Measurements from ENCODE around the gene MARCO. TPM values are rescaled to one million over a fixed set of nuclear protein-coding genes. Genes with fewer than 3 reads are reported as not detected.

Gene MARCO
- polyA plus RNA-seq, 1 of the 3 experiments (the other 2 are of a cell fraction), result not detected

DNA sequence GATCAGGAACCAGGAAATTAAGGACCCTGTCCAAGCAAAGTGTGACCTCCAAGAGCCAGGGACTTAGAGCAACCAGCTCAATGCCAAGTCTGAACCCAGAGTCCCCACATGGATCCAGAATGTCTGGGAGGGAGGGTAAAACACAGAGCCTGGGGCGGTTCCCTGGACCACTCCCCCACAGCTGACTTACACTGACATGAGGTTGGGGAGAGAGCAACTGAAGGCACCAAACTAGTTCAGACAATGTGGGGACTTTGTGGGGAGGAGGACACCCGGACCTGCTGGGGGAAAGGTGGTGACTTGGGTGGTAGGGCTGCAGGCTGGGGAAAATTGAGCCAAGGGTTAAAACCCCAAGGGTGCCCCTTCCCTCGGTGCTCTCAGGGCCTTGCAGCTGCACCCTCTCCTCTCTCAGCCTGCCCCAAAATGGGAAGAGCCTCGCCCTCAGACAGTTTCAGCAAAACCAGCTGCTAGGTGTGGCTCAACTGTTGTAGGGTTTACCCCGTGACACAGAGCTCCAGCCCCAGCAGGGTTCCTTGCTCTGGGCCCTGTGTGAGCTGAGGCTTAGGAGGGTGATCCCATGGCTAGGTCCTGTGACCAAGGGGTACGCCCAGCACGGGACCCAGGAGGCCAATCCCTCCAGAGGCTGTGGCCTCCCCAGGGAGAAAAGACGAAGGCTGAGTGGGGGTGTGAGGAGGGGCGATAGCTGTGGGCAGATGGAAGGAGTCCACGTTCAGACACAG, 28.6 kb downstream of the MARCO start:
- H3K4me2 ChIP-seq, result no peak overlapping the region
- TF ChIP-seq RXRA (IDR thresholded peaks at IDR 0.05; ENCODE audit: borderline replicate concordance, low read depth) (no peak), EZH2phosphoT487 (IDR thresholded peaks at IDR 0.05; ENCODE audit: borderline replicate concordance, low read depth) (no peak), JUND (IDR thresholded peaks at IDR 0.05) (no peak), MXI1 (IDR thresholded peaks at IDR 0.05; ENCODE audit: low read depth, low read length) (no peak), NRF1 (IDR thresholded peaks at IDR 0.05; ENCODE audit: low read depth, low read length) (no peak), POLR2AphosphoS5 (IDR thresholded peaks at IDR 0.05; ENCODE audit: low read depth, low read length) (no peak), FOXJ3 (CRISPR knock-in tag; IDR thresholded peaks at IDR 0.05) (no peak), SIN3A (IDR thresholded peaks at IDR 0.05; ENCODE audit: borderline replicate concordance, low read depth, low read length) (no peak), GATA2 (CRISPR knock-in tag; IDR thresholded peaks at IDR 0.05) (no peak), RFX5 (IDR thresholded peaks at IDR 0.05; ENCODE audit: low read length) (no peak), EP300 (IDR thresholded peaks at IDR 0.05; ENCODE audit: borderline replicate concordance in 1 of 2, low read depth in 1 of 2, low read length in 1 of 2) (no peak), FOXM1 (IDR thresholded peaks at IDR 0.05; ENCODE audit: low read depth) (no peak)
- TF ChIP-seq, protein P1, sequence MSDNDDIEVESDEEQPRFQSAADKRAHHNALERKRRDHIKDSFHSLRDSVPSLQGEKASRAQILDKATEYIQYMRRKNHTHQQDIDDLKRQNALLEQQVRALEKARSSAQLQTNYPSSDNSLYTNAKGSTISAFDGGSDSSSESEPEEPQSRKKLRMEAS (IDR thresholded peaks at IDR 0.05; ENCODE audit: low read depth), result no peak
- TF ChIP-seq, protein P2, sequence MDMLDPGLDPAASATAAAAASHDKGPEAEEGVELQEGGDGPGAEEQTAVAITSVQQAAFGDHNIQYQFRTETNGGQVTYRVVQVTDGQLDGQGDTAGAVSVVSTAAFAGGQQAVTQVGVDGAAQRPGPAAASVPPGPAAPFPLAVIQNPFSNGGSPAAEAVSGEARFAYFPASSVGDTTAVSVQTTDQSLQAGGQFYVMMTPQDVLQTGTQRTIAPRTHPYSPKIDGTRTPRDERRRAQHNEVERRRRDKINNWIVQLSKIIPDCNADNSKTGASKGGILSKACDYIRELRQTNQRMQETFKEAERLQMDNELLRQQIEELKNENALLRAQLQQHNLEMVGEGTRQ (IDR thresholded peaks at IDR 0.05; ENCODE audit: borderline replicate concordance, low read depth, low read length), result no peak
- TF ChIP-seq, protein P3, sequence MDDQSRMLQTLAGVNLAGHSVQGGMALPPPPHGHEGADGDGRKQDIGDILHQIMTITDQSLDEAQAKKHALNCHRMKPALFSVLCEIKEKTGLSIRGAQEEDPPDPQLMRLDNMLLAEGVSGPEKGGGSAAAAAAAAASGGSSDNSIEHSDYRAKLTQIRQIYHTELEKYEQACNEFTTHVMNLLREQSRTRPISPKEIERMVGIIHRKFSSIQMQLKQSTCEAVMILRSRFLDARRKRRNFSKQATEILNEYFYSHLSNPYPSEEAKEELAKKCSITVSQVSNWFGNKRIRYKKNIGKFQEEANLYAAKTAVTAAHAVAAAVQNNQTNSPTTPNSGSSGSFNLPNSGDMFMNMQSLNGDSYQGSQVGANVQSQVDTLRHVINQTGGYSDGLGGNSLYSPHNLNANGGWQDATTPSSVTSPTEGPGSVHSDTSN (IDR thresholded peaks at IDR 0.05), result no peak
- TF ChIP-seq, protein P4, sequence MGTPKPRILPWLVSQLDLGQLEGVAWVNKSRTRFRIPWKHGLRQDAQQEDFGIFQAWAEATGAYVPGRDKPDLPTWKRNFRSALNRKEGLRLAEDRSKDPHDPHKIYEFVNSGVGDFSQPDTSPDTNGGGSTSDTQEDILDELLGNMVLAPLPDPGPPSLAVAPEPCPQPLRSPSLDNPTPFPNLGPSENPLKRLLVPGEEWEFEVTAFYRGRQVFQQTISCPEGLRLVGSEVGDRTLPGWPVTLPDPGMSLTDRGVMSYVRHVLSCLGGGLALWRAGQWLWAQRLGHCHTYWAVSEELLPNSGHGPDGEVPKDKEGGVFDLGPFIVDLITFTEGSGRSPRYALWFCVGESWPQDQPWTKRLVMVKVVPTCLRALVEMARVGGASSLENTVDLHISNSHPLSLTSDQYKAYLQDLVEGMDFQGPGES (IDR thresholded peaks at IDR 0.05; ENCODE audit: low read depth, low read length), result no peak
- TF ChIP-seq, protein P5, sequence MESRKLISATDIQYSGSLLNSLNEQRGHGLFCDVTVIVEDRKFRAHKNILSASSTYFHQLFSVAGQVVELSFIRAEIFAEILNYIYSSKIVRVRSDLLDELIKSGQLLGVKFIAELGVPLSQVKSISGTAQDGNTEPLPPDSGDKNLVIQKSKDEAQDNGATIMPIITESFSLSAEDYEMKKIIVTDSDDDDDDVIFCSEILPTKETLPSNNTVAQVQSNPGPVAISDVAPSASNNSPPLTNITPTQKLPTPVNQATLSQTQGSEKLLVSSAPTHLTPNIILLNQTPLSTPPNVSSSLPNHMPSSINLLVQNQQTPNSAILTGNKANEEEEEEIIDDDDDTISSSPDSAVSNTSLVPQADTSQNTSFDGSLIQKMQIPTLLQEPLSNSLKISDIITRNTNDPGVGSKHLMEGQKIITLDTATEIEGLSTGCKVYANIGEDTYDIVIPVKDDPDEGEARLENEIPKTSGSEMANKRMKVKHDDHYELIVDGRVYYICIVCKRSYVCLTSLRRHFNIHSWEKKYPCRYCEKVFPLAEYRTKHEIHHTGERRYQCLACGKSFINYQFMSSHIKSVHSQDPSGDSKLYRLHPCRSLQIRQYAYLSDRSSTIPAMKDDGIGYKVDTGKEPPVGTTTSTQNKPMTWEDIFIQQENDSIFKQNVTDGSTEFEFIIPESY (IDR thresholded peaks at IDR 0.05; ENCODE audit: borderline replicate concordance, low read depth), result no peak
- TF ChIP-seq, protein P6, sequence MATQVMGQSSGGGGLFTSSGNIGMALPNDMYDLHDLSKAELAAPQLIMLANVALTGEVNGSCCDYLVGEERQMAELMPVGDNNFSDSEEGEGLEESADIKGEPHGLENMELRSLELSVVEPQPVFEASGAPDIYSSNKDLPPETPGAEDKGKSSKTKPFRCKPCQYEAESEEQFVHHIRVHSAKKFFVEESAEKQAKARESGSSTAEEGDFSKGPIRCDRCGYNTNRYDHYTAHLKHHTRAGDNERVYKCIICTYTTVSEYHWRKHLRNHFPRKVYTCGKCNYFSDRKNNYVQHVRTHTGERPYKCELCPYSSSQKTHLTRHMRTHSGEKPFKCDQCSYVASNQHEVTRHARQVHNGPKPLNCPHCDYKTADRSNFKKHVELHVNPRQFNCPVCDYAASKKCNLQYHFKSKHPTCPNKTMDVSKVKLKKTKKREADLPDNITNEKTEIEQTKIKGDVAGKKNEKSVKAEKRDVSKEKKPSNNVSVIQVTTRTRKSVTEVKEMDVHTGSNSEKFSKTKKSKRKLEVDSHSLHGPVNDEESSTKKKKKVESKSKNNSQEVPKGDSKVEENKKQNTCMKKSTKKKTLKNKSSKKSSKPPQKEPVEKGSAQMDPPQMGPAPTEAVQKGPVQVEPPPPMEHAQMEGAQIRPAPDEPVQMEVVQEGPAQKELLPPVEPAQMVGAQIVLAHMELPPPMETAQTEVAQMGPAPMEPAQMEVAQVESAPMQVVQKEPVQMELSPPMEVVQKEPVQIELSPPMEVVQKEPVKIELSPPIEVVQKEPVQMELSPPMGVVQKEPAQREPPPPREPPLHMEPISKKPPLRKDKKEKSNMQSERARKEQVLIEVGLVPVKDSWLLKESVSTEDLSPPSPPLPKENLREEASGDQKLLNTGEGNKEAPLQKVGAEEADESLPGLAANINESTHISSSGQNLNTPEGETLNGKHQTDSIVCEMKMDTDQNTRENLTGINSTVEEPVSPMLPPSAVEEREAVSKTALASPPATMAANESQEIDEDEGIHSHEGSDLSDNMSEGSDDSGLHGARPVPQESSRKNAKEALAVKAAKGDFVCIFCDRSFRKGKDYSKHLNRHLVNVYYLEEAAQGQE (IDR thresholded peaks at IDR 0.05; ENCODE audit: low read depth, low read length), result no peak
- no peaks in the 10 kb centered on the region for H3K79me2 ChIP-seq (ENCODE audit: insufficient read depth)
- no peak for DNase-seq
- no peaks in the 10 kb centered on the region for H4K20me1 ChIP-seq (ENCODE audit: insufficient read depth)
- ChIA-PET CTCF (interaction anchor here (1.1 kb wide), 1 partner anchor 10 kb away, joined by 3 read pairs; no protein-coding TSS in a partner anchor), POLR2A (no interaction called here)
- no peak overlapping the region for H3K27ac ChIP-seq (ENCODE audit: low read depth in 2 of 2, low read length in 1 of 2)
- no peaks in the 10 kb centered on the region; the same call in 1 of the 2 replicates for H3K27me3 ChIP-seq (ENCODE audit: insufficient read depth)
- H3K9ac ChIP-seq, result no peak overlapping the region
- H3K36me3 ChIP-seq (replicated peaks in 1 of 2; ENCODE audit: control insufficient read depth in 1 of 2, insufficient read depth in 2 of 2, low read length in 1 of 2), result no peaks in the 10 kb centered on the region
- no peak overlapping the region for H3K4me3 ChIP-seq (ENCODE audit: low read depth in 2 of 2, low read length in 1 of 2)
- no peaks in the 10 kb centered on the region for H3F3A ChIP-seq (replicated peaks; ENCODE audit: insufficient read depth)
- WGBS (ENCODE audit: low lambda C conversion rate), result 3% methylated on average over 6 of the region's 10 CpGs
- no peak overlapping the region for H2AFZ ChIP-seq (ENCODE audit: low read depth)
- no peaks in the 10 kb centered on the region for H3K9me3 ChIP-seq
- no peaks in the 10 kb centered on the region for H3K4me1 ChIP-seq (ENCODE audit: control insufficient read depth in 1 of 2, insufficient read depth in 2 of 2, low read depth in 1 of 2, low read length in 1 of 2)
- no peaks in the 10 kb centered on the region for H3K9me2 ChIP-seq

All from SK-N-SH (cell line).